Keratinocyte (primary cell): Measurements from ENCODE around the gene MARCHF9.

Experiments
- CTCF ChIP-seq, 3 experiments: IDR thresholded peaks in 1 of 3; conservative IDR thresholded peaks in 1 of 3; optimal IDR thresholded peaks in 1 of 3; 2 replicates in 2 of 3; 3 replicates in 1 of 3; pipeline versions ENCODE3 to v1.5.1; 2011; ENCODE audit warnings: low read length in 3 of 3, mild to moderate bottlenecking in 3 of 3, moderate library complexity in 2 of 3, control low read depth in 1 of 3, inconsistent platforms in 1 of 3; ENCODE audit not compliant: insufficient read depth in 2 of 3; ENCODE audit errors: extremely low read depth in 1 of 3
- EZH2 ChIP-seq: IDR thresholded peaks from one replicate; pipeline ENCODE4 v1.6.1; 2012; ENCODE audit warnings: inconsistent platforms, mild to moderate bottlenecking, low read length, moderate library complexity

- TF ChIP-seq CTCF (optimal IDR thresholded peaks at IDR 0.05 in 1 of 3, IDR thresholded peaks at IDR 0.05 in 1 of 3, conservative IDR thresholded peaks at IDR 0.05 in 1 of 3; ENCODE audit: extremely low read depth in 1 of 3, insufficient read depth in 2 of 3, low read length in 3 of 3) = no peak
- no peak for TF ChIP-seq EZH2
Observed at GRCh38 chr12:57716305-57716704, 38.6 kb upstream of the MARCHF9 start.
